Stimulated activated CD4-positive, alpha-beta T cell treated with anti-CD3 and anti-CD28 coated beads, Interleukin-2, amount 100 ng/mL, for 4 hours (primary cell): Measurements from ENCODE around the gene MAG.

ENCODE experiments used
- DNase-seq: peaks from one replicate; pipeline ENCODE4 v3.0.0-alpha.2; 2020; ENCODE audit warnings: low read depth

MAG gene

DNA sequence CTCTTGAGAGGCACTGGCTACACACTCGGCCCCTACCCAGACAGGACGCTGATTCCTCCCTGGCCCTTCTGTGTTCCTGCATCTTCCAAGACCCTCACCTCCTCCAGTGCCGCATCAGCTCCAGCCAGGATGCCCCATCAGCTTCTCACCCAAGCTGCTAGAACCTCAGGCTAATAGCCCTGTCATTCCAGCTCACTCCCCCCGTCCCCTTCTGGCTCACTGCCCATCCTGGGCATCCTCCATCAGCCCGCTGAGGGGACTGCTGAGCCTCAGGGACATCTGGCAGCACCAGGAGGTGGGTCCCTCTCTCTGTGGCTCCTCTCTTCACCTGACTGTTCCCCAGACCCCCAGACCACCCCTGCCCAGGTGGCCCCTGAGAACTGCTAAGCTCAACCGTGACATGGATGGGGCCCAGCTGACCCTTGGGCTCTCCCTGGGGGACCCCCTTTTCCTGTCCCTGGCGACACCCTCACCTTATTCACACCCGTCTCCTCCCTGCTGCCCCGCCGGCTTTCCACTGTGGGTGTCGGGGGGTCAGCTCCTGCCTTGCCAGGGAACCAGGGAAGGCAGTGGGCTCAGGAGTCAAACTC is 71.1 kb downstream of the MAG start:
- no peak for DNase-seq
